ENCODE data around the gene FOXB1.

- TF ChIP-seq CTCF (IDR thresholded peaks at IDR 0.05) (no peak), POLR2A (IDR thresholded peaks at IDR 0.05) (no peak)
These were observed 50.4 kb downstream of the FOXB1 start for GRCh38 chr15:60054472-60054871.
